Mucosa of gallbladder (tissue), 1 donor: ENCODE measurements around the gene PHKG1. TPM values are rescaled to one million over a fixed set of nuclear protein-coding genes. Genes with fewer than 3 reads are reported as not detected.
A peak's percentile ranks its signal among the peaks of the same experiment; 100 is the strongest.
"Not testable (repeated sequence)": the region's sequence is repeated elsewhere in the genome, so short reads cannot be mapped to it uniquely, and the experiment has no call there.

Experiments used
- DNase-seq: peaks from one replicate; pipeline ENCODE4 v3.0.0-alpha.2; 2020; ENCODE audit warnings: low spot score
- total RNA-seq: library from RNA; stranded (reverse); gene quantifications from one replicate; pipeline ENCODE4 v1.2.1, GENCODE V29; 2021
- donor health status: DM: no; HTN: no; CAD: no.

PHKG1 gene
- 0.89 TPM for total RNA-seq

DNA sequence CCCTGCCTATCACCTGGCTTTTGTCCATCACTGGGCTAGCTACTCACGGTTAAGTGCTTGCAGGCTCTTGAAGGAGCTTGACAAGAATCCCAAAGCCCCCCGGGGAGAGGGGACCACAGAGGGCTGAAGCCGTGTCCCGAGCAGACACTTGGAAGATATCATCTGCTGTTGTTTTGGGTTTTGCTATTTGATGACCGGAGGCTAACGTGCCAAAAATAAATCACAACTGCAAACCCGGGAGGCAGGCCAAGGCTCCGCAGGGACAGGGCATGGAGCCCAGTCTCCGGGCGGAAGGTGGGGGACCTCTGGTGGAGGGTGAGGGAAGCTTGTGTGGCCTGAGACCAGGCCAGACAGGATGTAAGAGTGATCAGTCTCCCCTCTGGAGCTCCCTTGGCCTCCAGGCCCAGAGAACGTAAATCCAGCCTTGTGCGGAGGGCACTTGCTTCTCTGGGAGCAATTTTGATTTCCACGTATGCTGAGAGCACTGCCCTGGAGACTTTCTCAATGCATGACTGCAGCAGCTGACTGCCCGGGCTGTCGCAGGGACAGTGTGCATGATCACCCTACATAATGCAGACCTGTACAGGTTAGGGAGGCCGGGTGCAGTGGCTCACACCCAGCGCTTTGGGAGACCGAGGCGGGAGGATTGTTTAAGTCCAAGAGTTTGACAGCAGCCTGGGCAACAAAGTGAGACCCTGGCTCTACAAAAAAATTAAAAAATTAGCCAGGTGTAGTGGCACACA lies at the start of gene PHKG1:
TSS of gene PHKG1 (minus strand) at position 164 of the 743 bp plus-strand sequence. CDS start 4,011 bp downstream, outside the sequence.
- DNase-seq: peak; percentile 68

GRCh38 chr7:56131062-56131461 lies 38.3 kb upstream of the PHKG1 start:
- DNase-seq: not testable (repeated sequence)

DNA sequence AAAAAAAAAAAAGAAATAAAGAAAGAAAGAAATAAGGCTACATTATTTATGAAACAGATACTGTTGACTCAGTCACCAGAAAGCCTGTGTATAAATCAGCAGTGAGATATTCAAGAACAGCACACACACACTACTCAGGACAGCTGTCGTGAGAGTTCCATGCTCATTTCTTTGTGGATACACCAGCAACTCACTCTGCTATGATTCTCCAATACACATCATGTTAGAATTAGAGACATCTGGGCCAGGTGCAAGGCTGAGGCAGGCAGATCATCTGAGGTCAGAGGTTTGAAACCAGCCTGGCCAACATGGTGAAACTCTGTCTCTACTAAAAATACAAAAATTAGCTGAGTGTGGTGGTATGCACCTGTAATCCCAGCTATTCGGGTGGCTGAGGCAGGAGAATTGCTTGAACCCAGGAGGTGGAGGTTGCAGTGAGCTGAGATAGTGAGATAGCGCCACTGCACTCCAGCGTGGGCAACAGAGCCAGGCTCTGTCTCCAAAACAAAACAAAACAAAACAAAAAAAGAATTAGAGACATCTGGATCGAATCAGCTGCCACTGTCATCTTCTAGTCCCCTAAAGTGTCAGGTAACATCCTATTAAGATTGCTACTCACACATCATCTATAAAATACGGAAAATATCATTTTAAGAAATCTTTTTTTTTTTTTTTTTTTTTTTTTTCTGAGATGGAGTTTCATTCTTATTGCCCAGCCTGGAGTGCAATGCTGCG lies 34.7 kb upstream of the PHKG1 start:
- DNase-seq: no peak

DNA sequence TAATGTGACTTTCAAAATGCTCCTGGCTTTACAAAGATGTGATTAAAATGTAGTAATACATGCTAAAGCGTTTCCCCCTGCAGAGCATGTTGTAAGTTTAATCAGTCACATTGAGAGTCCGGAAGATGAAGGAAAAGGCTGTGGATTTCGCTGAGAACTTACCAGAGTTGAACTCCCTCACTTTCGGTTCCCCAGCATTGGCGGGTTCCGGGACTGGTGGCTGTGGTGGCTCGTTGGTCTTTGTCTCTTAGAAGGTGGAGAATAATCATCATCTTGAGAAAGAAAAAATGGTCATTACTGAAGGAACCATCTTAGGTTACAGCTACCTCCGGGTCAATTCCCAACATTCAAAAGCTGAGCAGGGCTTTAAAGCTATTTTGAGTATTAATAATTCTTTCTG lies 33.1 kb upstream of the PHKG1 start:
- no peak for DNase-seq

DNA sequence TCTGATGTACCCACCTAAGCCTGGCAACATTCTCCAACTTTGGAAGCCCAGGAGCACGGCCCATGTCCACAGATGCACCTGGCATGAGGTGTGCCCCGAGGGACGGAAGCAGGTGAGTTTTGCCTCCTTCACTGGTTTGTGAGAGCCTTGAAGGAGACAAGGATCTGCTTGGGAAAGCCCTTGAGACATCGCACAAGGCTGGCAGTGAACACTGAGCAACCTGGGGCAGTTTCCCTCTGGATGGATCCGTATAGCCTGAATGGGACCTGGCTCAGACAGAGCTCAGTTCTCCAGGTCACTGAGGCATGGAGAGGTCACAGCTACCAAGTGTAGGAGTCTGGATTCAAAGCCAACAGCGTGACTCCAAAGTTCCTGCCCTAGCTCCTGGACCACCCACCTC lies 32.2 kb upstream of the PHKG1 start:
- DNase-seq: no peak

- no peak for DNase-seq
Measured at GRCh38 chr7:56121440-56121839, 28.7 kb upstream of the PHKG1 start.

DNA sequence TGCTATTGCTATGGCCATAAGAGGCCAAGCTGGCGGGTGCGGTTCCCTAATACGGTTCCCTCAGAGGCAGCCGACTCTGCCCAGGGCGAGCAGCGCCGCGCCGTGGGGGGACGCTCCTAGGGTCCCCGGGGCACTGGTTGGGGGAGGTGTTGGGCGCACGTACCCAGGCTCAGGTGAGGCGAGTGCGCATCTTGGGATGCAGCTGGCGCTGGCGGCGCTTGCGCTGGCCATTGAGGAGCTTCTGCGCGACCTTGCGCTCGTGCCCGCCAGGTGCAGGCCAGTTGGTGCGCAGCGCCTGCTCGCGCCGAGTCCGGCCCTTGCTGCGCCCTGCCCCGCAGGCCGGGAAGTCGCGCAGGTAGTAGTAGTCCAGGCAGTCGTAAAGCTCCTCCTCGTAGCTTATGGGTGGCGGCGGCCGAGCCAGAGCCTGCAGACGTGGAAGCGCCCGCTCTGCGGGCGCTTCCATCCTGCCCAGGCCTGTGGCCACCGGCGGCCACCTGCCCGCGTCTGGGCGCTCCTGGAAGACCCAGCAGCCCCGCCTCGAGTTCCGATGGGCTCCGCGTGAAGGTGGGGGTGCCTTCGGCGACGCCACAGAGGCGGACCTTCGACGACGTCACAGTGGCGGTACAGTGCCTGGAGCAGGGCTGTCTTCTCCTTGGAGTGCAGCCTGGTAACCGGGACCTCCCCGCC lies 23.2 kb upstream of the PHKG1 start, which contains the start of gene NUPR2:
TSS of gene NUPR2 (minus strand) at position 566 of the 687 bp plus-strand sequence. CDS start at position 463, 103 bp downstream.
- DNase-seq: no peak

DNA sequence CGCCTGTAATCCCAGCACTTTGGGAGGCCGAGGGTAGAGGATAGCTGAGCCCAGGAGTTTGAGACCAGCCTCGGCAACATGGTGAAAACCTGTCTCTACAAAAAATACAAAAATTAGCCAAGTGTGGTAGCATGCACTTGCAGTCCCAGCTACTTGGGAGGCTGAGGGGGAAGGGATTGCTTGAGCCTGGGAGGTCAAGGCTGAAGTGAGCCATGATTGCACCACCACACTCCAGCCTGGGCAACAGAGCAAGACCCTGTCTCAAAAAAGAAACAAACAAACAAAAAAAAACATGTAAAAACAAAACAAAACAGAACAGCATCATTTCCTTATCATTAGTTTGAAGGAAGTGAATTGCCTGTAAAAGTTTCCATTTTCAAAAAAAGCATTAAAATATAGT lies 19.5 kb upstream of the PHKG1 start:
- not testable (repeated sequence) for DNase-seq

DNA sequence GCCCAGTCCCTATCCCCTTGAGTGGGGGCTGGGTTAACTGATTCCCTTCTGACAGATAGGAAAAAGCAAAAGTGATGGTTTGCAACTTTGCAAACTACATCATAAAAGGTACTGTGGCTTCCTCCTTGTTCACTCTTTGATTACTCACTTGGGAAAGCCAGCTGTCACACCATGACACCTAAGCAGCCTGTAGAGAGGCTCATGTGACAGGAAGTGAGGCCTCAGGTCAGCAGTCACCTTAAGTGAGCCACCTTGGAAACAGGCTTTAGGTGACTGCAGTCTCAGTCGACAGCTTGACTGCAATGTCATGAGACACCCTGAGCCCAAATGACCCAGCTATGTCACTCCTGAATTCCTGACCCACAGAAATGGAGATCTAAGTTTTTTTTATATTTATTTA lies 17.9 kb upstream of the PHKG1 start:
- DNase-seq: no peak

DNA sequence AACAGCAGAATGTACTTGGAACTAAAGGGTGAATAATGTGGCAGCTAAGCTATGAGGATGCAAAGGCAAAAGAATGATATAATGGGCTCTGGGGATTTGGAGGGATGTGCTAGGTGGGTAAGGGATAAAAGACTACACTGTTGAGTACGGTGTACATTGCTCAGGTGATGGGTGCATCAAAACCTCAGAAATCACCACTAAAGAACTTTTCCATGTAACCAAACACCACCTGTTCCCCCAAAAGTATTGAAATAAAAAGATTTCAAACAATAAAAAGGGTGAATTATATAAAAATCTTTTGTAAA lies 15.2 kb upstream of the PHKG1 start:
- DNase-seq: no peak

GRCh38 chr7:56106108-56107073 lies 13.6 kb upstream of the PHKG1 start, which contains the start of gene CHCHD2:
TSS of gene CHCHD2 (minus strand) at chr7:56106476. CDS start at chr7:56106413, 63 bp downstream.
- peak; percentile 98 for DNase-seq

- DNase-seq: no peak
Measured at GRCh38 chr7:56105508-56105907, 12.8 kb upstream of the PHKG1 start.

- not testable (repeated sequence) for DNase-seq
Measured at GRCh38 chr7:56104138-56104537, 11.4 kb upstream of the PHKG1 start.

GRCh38 chr7:56099653-56100052 lies 6.9 kb upstream of the PHKG1 start:
- no peak for DNase-seq

DNA sequence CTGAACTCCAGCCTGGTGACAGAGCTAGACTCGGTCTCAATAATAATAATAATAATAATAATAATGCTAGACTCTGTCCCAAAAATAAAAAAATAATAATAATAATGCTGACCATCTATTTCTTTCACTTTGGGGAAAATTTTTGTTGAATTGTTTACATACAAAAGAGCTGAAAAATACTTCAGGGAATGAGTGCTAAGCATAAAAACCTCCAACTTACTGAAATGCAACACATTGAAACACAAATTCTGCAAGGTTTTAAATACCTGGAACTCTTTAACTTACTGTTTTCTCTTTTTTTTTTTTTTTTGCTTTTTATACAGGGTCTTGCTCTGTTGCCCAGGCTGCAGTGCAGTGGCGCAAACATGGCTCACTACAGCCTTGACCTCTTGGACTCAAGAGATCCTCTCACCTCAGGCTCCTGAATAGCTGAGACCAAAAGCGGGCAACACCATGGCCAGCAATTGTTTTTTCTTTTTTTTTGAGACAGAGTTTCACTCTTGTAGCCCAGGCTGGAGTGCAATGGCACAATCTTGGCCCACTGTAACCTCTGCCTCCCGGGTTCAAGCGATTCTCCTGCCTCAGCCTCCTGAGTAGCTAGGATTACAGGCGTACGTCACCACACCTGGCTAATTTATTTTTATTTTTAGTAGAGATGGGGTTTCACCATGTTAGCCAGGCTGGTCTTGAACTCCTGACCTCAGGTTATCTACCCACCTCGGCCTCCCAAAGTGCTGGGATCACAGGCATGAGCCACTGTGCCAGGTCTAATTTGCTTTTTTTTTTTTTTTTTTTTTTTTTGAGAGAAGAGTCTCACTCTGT lies 5.6 kb upstream of the PHKG1 start:
- not testable (repeated sequence) for DNase-seq

DNA sequence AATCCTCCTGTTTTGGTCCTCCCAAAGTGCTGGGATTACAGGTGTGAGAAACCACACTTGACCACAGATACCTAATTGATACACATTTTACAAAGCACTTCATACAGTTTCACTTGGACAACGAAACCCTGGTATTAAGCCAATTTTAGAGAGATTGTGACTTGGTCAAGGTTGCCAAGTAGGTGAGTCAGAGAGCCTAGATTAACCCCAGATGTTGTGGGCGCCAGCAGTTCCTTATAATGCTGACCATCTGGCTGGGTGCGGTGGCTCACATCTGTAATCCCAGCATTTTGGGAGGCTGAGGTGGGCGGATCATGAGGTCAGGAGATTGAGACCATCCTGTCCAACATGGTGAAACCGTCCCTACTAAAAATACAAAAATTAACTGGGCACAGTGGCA lies 4.9 kb upstream of the PHKG1 start:
- no peak for DNase-seq

DNA sequence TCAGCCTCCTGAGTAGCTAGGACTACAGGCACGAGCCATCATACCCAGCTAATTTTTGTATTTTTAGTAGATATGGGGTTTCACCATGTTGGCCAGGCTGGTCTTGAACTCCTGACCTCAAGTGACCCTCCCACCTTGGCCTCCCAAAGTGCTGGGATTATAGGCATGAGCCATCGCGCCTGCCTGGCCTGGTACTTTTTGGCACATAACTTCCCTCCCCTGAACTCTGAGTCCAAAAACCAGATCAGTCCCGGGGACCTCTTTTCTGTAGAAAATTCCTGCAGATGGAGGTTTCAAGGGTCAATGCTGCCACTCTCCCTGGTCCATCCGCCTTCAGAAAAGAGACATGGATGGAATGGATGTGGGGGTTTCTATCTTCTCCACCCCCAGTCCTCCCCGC lies 364 bp downstream of the PHKG1 start:
- DNase-seq: not testable (repeated sequence)

- no peak for DNase-seq
Measured at GRCh38 chr7:56091591-56091990, 1.2 kb downstream of the PHKG1 start.

- DNase-seq: no peak
Measured at GRCh38 chr7:56087445-56087844, 5.3 kb downstream of the PHKG1 start.

DNA sequence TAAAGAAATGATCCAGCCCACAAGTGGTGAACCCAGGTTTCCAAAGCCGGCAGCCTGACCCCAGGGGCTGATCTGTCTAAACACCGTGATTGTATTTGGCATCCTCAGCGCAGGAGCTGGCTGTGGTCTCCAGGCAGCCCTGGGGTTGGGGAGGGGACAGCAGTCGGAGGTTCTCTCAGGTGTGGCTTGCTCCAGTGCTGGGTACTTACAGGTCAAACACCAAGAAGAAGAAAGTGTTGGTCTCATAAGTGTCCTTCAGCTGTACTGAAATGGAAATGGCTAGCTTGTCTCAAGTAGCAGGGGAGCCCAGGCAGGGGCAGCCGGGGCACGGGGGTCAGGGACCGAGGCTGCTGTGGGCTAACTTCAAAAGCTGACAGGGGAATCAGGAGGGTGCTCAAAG lies 6.0 kb downstream of the PHKG1 start:
- no peak for DNase-seq
